ENCODE measurements around the gene RASAL2.

RASAL2 gene

DNA sequence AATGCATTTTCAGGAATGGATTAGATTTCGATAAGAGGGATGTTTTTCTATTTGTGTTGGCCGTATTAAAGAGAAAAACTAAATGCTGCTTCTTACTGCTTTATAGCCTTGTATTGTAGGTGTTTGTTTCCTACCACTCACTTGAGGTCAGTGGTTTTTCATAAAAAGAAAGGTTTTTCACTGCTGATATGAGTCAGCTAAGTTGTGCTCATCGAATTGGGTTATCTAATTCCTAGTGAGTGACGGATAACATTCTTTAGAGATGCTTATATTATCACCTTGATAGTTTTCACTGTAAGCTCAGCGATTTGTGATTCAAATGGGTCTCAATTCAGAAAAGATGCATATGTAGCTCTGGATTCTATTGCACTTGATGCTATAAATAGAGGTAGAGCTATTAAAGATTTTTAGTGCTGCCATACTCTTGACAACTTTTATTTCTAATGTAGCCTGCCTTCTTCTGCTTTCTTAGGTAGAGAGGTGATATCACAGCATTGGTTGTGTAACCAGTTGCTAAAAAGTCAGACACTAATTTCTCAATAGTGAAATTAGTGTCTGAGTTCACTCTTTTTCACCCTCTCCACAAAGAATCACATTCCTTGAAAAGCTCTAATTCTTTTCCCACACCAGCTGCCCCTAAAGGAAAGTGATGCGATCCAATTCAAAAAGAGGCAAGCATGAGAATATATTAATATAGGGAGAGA is 180.0 kb downstream of the RASAL2 start:
- no peak overlapping the region for H3K4me3 ChIP-seq (ENCODE audit: low read depth, low read length)
- no peak for DNase-seq (ENCODE audit: low read depth)
- TF ChIP-seq, protein P1, sequence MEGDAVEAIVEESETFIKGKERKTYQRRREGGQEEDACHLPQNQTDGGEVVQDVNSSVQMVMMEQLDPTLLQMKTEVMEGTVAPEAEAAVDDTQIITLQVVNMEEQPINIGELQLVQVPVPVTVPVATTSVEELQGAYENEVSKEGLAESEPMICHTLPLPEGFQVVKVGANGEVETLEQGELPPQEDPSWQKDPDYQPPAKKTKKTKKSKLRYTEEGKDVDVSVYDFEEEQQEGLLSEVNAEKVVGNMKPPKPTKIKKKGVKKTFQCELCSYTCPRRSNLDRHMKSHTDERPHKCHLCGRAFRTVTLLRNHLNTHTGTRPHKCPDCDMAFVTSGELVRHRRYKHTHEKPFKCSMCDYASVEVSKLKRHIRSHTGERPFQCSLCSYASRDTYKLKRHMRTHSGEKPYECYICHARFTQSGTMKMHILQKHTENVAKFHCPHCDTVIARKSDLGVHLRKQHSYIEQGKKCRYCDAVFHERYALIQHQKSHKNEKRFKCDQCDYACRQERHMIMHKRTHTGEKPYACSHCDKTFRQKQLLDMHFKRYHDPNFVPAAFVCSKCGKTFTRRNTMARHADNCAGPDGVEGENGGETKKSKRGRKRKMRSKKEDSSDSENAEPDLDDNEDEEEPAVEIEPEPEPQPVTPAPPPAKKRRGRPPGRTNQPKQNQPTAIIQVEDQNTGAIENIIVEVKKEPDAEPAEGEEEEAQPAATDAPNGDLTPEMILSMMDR (IDR thresholded peaks at IDR 0.05; ENCODE audit: control insufficient read depth, extremely low read depth, insufficient read depth) = no peak

DNA sequence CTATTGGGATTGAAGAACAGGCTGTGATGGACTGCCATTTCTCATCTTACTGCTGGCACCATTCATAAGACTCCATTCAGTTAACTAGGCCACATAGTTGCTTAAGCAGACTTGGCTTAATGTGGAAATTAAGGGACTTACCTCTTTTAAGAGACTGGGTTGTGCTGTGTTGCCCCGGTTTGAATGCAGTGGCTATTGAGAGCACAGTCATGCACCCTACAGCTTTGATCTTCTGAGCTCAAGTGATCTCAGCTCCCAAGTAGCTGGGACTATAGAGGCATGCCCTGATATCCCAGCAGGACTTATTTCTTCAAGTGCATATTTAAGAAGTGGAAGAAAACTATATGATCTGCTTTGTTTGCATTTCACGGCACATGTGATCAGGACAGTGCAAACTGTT is 181.1 kb downstream of the RASAL2 start:
- peak; percentile 28 for DNase-seq (ENCODE audit: low read depth)
- H3K4me3 ChIP-seq (ENCODE audit: low read depth, low read length) = no peak overlapping the region
- TF ChIP-seq, protein P1 (IDR thresholded peaks at IDR 0.05; ENCODE audit: control insufficient read depth, extremely low read depth, insufficient read depth) = no peak

DNA sequence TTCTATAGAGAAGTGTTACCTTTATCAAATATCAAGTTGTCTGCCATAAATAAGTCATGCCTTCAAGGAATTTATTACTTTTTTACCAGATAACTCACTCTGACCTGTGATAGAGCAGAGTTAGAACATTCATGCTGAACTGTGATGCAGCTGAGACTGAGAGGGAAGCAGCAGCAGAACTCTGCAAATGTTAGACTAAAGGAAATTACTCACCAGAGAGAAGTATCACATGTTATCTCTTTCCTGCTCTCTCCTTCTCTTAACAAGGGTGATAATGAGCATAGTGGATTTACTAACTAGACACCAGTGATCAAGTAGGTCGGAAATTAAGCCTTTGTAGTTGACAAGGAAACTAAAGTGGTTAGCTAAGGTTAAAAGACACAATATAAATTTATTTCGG is 181.6 kb downstream of the RASAL2 start:
- TF ChIP-seq, protein P1 (IDR thresholded peaks at IDR 0.05; ENCODE audit: control insufficient read depth, extremely low read depth, insufficient read depth) = no peak
- no peak for DNase-seq (ENCODE audit: low read depth)
- no peak overlapping the region for H3K4me3 ChIP-seq (ENCODE audit: low read depth, low read length)

DNA sequence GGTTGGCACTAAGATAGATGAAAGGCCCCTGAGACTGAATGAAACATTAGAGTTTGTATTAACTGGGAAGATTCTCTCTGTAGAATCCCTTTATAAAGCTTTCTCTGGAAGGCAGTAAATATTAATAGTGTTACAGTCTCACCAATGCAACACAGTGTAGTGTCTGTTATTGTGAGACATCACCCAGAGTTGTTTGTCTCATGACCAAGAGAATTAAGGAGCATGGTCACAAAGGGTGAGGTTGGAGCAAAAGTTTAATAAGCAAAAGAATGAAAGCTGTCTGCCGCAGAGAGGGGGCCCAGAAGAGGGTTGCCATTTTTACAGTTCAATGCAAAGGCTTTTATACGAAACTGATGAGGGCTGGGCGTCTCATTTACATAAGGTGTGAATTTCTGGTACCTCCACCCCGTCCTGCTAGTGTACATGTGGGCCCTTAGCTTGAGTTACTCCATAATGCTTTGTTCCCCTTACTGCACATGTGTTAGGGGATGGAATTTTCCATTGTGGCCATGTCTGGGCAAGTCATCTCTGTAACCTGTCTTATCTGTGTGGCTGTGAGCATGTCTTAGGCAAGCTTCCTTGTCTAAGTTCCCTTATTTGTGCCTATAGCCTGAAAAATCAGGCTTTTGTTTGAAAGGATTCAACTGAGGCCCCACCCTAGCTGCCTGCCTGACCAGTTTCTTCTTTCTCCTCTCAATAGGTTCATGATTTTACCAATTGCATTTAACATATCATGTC is 184.1 kb downstream of the RASAL2 start:
- no peak overlapping the region for H3K4me3 ChIP-seq (ENCODE audit: low read depth, low read length)
- TF ChIP-seq, protein P1 (IDR thresholded peaks at IDR 0.05; ENCODE audit: control insufficient read depth, extremely low read depth, insufficient read depth) = no peak
- DNase-seq (ENCODE audit: low read depth) = no peak

DNA sequence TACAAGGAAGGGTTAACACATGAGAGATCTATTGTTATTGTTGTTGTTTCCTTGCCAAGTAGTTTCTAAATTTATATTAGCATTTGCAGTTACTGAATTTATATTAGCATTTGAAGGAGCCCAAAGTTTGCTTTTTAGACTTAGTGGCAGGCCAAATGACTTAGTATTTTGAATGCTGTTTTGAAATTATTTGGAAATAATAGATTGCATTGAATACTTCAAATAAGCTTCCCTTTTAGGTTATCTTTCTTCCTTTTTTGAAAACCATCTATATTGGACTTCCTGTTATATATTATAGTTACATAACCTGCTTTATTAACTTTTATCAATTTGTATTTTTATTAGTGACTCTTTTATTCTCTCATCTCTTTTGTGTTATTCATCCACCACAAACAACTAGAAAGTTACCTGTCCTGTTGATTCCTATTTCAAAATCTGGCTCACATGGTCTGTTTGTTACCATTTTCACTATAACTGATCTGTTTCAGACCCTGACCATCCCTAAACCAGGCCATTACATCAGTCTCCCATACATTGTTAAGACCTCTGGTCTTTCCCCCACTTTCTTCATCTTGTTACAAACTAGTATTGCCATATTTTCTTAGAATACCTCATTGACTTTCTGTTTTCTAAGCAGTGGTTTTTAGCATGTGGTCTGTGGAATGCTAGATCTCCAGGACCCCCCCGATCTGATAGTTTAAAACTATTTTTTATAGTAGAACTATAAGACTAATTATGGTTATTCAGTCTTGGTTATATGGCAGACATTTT is 185.2 kb downstream of the RASAL2 start:
- DNase-seq (ENCODE audit: low read depth) = no peak
- TF ChIP-seq, protein P1 (IDR thresholded peaks at IDR 0.05; ENCODE audit: control insufficient read depth, extremely low read depth, insufficient read depth) = no peak

DNA sequence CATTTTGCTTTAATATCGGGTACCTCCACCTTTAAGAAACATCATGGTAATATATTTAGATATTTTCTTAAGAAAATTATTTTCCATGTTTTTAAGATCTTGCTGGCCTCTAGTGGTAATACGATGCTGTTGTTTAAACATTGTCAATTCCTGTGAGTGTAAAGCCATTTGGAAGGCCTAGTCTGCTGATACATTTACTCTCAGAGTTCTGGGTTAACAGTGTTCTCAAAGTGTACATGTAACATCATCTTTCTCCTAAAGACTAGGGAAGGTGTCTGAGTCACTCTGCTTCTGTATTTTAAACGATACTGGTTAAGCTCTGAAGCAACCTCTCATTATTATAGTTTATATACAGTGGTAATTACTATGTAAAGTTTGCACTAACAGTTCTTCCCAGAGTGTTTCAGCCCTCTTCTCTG is 189.1 kb downstream of the RASAL2 start:
- H3K4me3 ChIP-seq (ENCODE audit: low read depth, low read length) = no peak overlapping the region
- TF ChIP-seq, protein P1 (IDR thresholded peaks at IDR 0.05; ENCODE audit: control insufficient read depth, extremely low read depth, insufficient read depth) = peak; percentile 62

More for the DNA sequence above, 185.2 kb downstream of the RASAL2 start:
- no peak overlapping the region for H3K4me3 ChIP-seq (ENCODE audit: low read depth, low read length)

More for the DNA sequence above, 189.1 kb downstream of the RASAL2 start:
- no peak for DNase-seq (ENCODE audit: low read depth)

All from LNCaP clone FGC (cell line).